HCT116 (cell line): ENCODE measurements around the gene NPIPB2. TPM values are rescaled to one million over a fixed set of nuclear protein-coding genes. Genes with fewer than 3 reads are reported as not detected.
A peak's percentile ranks its signal among the peaks of the same experiment; 100 is the strongest.

ENCODE experiments used
- ATAC-seq: fragments of 200-7000 bp; cut with Tn5 transposase; 2 replicates; pipeline ENCODE4 v1.9.1; 2020; ENCODE audit warnings: mild to moderate bottlenecking, moderate library complexity
- BruUV-seq: library from RNA; stranded (reverse); fragments of 400-500 nt; replicated peaks from 2 replicates; lab custom pipeline; 2021; lab: Mats Ljungman, UMichigan
- CTCF ChIA-PET: fragments of 300-600 bp; sonication (Branson Sonifier 250); formaldehyde crosslinking; loops from one replicate; lab custom pipeline; 2021; ENCODE audit warnings: antibody characterized with exemption; lab: Charles Lee
- POLR2A ChIA-PET: fragments of 300-600, 350-600 bp; sonication (Branson Sonifier 250); formaldehyde crosslinking; loops from one replicate; lab custom pipeline; 2021; ENCODE audit warnings: antibody characterized with exemption; lab: Charles Lee
- RAD21 ChIA-PET, 2 experiments: fragments of 300-600 bp; sonication (Branson Sonifier 250); formaldehyde crosslinking; loops; one replicate each; lab custom pipeline; 2023; ENCODE audit warnings: low total read pairs in 2 of 2; ENCODE audit not compliant: uncharacterized antibody in 2 of 2, unreplicated experiment in 2 of 2, low non-redundant PET in 1 of 2; lab: Charles Lee
- DNase-seq: peaks from one replicate; pipeline ENCODE4 v3.0.0-alpha.2; 2010; ENCODE audit warnings: low read depth, low spot score
- H2AFZ ChIP-seq: fragments of 200-600 bp; shearing (Covaris generic), sonication (generic); 2 replicates; pipeline ENCODE4 v1.6.1; 2017; ENCODE audit warnings: low read depth, mixed run types, mixed read lengths, antibody characterized with exemption, low read length; ENCODE audit not compliant: poor library complexity, severe bottlenecking
- H3K27ac ChIP-seq: 2 replicates; pipeline ENCODE4 v1.5.1; 2012; ENCODE audit warnings: low read depth, low read length
- H3K27me3 ChIP-seq: fragments of 200-600 bp; sonication (generic); 2 replicates; pipeline ENCODE4 v1.6.1; 2016; ENCODE audit warnings: mixed run types, low read length, mixed read lengths; ENCODE audit not compliant: insufficient read depth
- H3K36me3 ChIP-seq, 2 experiments: fragments of 200-500 bp in 1 of 2; fragments of 200-600 bp in 1 of 2; sonication (Bioruptor generic) in 1 of 2; sonication (generic) in 1 of 2; 2 replicates each; pipeline versions ENCODE4 v1.5.1 to v1.6.1; 2014 to 2016; ENCODE audit warnings: low read length in 2 of 2, inconsistent platforms in 1 of 2, mixed read lengths in 1 of 2, mixed run types in 1 of 2; ENCODE audit not compliant: insufficient read depth in 2 of 2, control insufficient read depth in 1 of 2
- H3K4me1 ChIP-seq, 2 experiments: fragments of 200-600 bp in 1 of 2; sonication (generic) in 1 of 2; 2 replicates each; pipeline versions ENCODE4 v1.5.1 to v1.6.1; 2012 to 2017; ENCODE audit warnings: low read length in 2 of 2, inconsistent platforms in 1 of 2, mild to moderate bottlenecking in 1 of 2, mixed read lengths in 1 of 2, mixed run types in 1 of 2, moderate library complexity in 1 of 2; ENCODE audit not compliant: insufficient read depth in 2 of 2, control insufficient read depth in 1 of 2
- H3K4me2 ChIP-seq: fragments of 200-600 bp; sonication (generic); 2 replicates; pipeline ENCODE4 v1.6.1; 2017; ENCODE audit warnings: mixed run types, low read length, mixed read lengths
- H3K4me3 ChIP-seq, 2 experiments: fragments of 200-600 bp in 1 of 2; sonication (generic) in 1 of 2; replicated peaks in 1 of 2; 2 replicates each; pipeline ENCODE4 v1.5.1; 2011 to 2016; ENCODE audit warnings: low read length in 2 of 2, control low read depth in 1 of 2, low read depth in 1 of 2, mild to moderate bottlenecking in 1 of 2, mixed read lengths in 1 of 2, mixed run types in 1 of 2
- H3K79me2 ChIP-seq: fragments of 200-600 bp; sonication (generic); 2 replicates; pipeline ENCODE4 v1.6.1; 2017; ENCODE audit warnings: mild to moderate bottlenecking, mixed run types, low read length, moderate library complexity, mixed read lengths; ENCODE audit not compliant: insufficient read depth
- H3K9ac ChIP-seq: fragments of 200-600 bp; sonication (generic); 2 replicates; pipeline ENCODE4 v1.6.1; 2016; ENCODE audit warnings: low read length, mixed read lengths
- H3K9me2 ChIP-seq: fragments of 200-600 bp; sonication (generic), shearing (Covaris generic); 2 replicates; pipeline ENCODE4 v1.6.1; 2017; ENCODE audit warnings: mixed run types, mild to moderate bottlenecking, moderate library complexity; ENCODE audit not compliant: insufficient read depth
- H3K9me3 ChIP-seq, 2 experiments: fragments of 200-500 bp in 1 of 2; fragments of 200-600 bp in 1 of 2; sonication (Bioruptor generic) in 1 of 2; sonication (generic) in 1 of 2; 2 replicates each; pipeline ENCODE4 v1.6.1; 2014 to 2017; ENCODE audit warnings: low read length in 2 of 2, mixed read lengths in 2 of 2, inconsistent platforms in 1 of 2, low read depth in 1 of 2, mild to moderate bottlenecking in 1 of 2, mixed run types in 1 of 2, moderate library complexity in 1 of 2; ENCODE audit not compliant: control insufficient read depth in 1 of 2, insufficient read depth in 1 of 2
- H4K20me1 ChIP-seq: fragments of 200-600 bp; sonication (generic), shearing (Covaris generic); 2 replicates; pipeline ENCODE4 v1.6.1; 2017; ENCODE audit warnings: mixed run types, mild to moderate bottlenecking, moderate library complexity; ENCODE audit not compliant: insufficient read depth
- CBX3 ChIP-seq: IDR thresholded peaks from 2 replicates; pipeline ENCODE4 v1.6.1; 2012; ENCODE audit warnings: low read depth
- EGR1 ChIP-seq: IDR thresholded peaks from 2 replicates; pipeline ENCODE4 v1.6.1; 2012; ENCODE audit warnings: low read depth
- JUND ChIP-seq: IDR thresholded peaks from 2 replicates; pipeline ENCODE4 v1.6.1; 2012
- MAX ChIP-seq: IDR thresholded peaks from 2 replicates; pipeline ENCODE4 v1.6.1; 2012
- YY1 ChIP-seq: IDR thresholded peaks from 2 replicates; pipeline ENCODE4 v1.6.1; 2011; ENCODE audit warnings: low read length, low read depth, moderate library complexity, mild to moderate bottlenecking; ENCODE audit not compliant: insufficient replicate concordance; ENCODE audit errors: extremely low read depth
- ZBTB33 ChIP-seq: IDR thresholded peaks from 2 replicates; pipeline ENCODE4 v1.6.1; 2011; ENCODE audit warnings: mild to moderate bottlenecking, low read length, moderate library complexity; ENCODE audit not compliant: insufficient replicate concordance; ENCODE audit errors: extremely low read depth
- intact Hi-C: fragments of 100-400 bp; cut with micrococcal nuclease; formaldehyde crosslinking; loops from 2 replicates; pipeline ENCODE4 v1.10.0; 2022
- total RNA-seq: library from RNA; stranded (reverse); gene quantifications from one replicate; pipeline ENCODE4 v1.2.1, GENCODE V29; 2021; ENCODE audit not compliant: unreplicated experiment

Gene NPIPB2
- total RNA-seq, 1 experiment from 2014 or later = 10.7 TPM

DNA sequence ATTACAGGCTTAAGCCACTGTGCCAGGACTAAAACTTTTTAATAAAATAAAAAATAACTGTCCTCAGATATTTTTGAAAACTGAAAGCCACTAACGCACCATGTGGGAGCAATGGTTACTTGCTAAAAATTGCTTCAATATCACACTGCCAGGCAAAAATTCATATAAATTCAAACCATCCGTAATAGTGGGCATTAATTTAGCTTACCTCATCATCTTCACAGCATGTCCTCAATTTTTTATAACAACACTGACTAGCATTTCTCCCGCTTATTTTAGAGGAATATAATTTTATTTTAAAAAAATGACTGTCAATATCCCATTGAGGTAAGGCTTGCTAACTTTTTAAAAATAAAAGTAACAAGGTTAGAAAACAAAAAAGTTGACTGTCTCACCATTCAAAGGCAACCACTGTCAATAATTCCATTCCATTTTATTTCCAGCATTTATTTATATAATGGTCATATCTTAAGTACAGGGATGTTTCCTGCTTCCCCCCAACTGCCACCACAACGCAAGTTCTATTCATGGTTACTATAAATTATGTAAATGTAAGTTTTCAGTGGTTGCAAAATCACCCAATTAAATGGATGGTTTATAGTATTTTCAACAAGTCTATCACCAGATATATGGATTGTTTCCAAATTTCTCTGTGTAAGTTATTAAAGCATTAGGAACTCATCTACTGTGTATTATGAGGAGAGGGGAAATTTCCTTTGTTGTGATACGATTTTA is 51.4 kb downstream of the NPIPB2 start:
- BruUV-seq = TSS peak; percentile 15
- RAD21 ChIA-PET = no interaction called here

More for the DNA sequence above, 51.4 kb downstream of the NPIPB2 start:
- H3K4me1 ChIP-seq = no peaks in the 10 kb centered on the region
- TF ChIP-seq ZBTB33 (no peak), YY1 (no peak), MAX (no peak), CBX3 (no peak), EGR1 (no peak), JUND (no peak)
- DNase-seq (no peak), ATAC-seq (no peak)
- no peaks in the 10 kb centered on the region for H3K9me2 ChIP-seq
- H3K27ac ChIP-seq = no peak overlapping the region
- POLR2A ChIA-PET = no interaction called here
- H4K20me1 ChIP-seq = peaks cover 11% of the 10 kb centered on the region; the same call in 1 of the 2 replicates
- CTCF ChIA-PET = no interaction called here
- intact Hi-C loops = no loop called here
- H3K4me3 ChIP-seq = no peak overlapping the region
- H3K27me3 ChIP-seq = no peaks in the 10 kb centered on the region
- no peaks in the 10 kb centered on the region for H3K9me3 ChIP-seq
- no peak overlapping the region for H3K4me2 ChIP-seq
- H3K79me2 ChIP-seq = peaks cover 44% of the 10 kb centered on the region
- H3K36me3 ChIP-seq = peaks cover 40 to 63% of the 10 kb centered on the region in 2 experiments
- no peak overlapping the region for H2AFZ ChIP-seq
- H3K9ac ChIP-seq = no peak overlapping the region
